ENCODE data around the gene RPH3AL.

DNA sequence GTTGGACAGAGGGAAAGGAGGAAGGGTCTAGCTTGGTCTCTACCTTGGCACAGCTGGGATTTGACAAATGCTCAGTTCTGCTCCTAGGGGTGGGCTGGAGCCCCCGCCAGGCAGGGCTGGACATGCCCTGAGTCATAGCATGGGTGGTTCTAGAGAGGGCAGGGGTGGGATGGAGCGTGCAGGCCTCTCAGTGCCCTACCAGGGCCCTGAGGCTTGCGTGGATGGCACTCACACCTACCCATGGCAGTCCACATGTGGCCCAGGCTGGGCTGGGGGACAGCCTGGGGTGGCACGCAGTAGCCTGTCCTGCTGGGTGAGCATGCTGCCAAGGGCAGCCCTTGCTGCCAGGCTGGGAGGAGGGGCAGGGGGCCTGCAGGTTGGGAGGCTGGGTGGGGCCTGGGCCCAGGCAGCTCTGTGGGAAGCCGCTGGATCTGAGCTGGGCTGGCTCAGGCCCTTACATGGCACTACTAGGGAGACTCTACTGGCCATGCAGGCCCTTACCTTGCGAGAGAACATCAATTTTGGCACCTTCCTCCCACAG is 182.4 kb downstream of the RPH3AL start:
- TF ChIP-seq CTCF (IDR thresholded peaks at IDR 0.05), result no peak
- TF ChIP-seq POLR2A (IDR thresholded peaks at IDR 0.05), result no peak
